Measurements from ENCODE around the gene SBNO1.

SBNO1 gene

GRCh38 chr12:123267991-123268843 is 96.4 kb downstream of the SBNO1 start:
- H3K36me3 ChIP-seq (ENCODE audit: insufficient read depth, low read length) = peaks cover 8% of the 10 kb centered on the region
- H3K9ac ChIP-seq (ENCODE audit: low read length) = no peak overlapping the region
- no peak overlapping the region for H3K27ac ChIP-seq (ENCODE audit: low read depth, low read length)
- no peaks in the 10 kb centered on the region for H3K9me3 ChIP-seq (ENCODE audit: low read length)
- H3K4me1 ChIP-seq (ENCODE audit: insufficient read depth, low read length) = peaks cover 31% of the 10 kb centered on the region
- H3K27me3 ChIP-seq (ENCODE audit: control insufficient read depth in 1 of 2, insufficient read depth in 2 of 2, low read length in 2 of 2) = no peaks in the 10 kb centered on the region
- no peak overlapping the region for H3K4me3 ChIP-seq (ENCODE audit: low read depth in 1 of 2, low read length in 2 of 2)

- H3K9ac ChIP-seq (ENCODE audit: low read length) = no peak overlapping the region
- H3K27me3 ChIP-seq (ENCODE audit: control insufficient read depth in 1 of 2, insufficient read depth in 2 of 2, low read length in 2 of 2) = no peaks in the 10 kb centered on the region
- no peaks in the 10 kb centered on the region for H3K9me3 ChIP-seq (ENCODE audit: low read length)
- no peak overlapping the region for H3K4me3 ChIP-seq (ENCODE audit: low read depth in 1 of 2, low read length in 2 of 2)
- H3K4me1 ChIP-seq (ENCODE audit: insufficient read depth, low read length) = peaks cover 30% of the 10 kb centered on the region
- peaks cover 8% of the 10 kb centered on the region for H3K36me3 ChIP-seq (ENCODE audit: insufficient read depth, low read length)
- H3K27ac ChIP-seq (ENCODE audit: low read depth, low read length) = no peak overlapping the region
Measured at GRCh38 chr12:123267335-123267920, 97.2 kb downstream of the SBNO1 start.

DNA sequence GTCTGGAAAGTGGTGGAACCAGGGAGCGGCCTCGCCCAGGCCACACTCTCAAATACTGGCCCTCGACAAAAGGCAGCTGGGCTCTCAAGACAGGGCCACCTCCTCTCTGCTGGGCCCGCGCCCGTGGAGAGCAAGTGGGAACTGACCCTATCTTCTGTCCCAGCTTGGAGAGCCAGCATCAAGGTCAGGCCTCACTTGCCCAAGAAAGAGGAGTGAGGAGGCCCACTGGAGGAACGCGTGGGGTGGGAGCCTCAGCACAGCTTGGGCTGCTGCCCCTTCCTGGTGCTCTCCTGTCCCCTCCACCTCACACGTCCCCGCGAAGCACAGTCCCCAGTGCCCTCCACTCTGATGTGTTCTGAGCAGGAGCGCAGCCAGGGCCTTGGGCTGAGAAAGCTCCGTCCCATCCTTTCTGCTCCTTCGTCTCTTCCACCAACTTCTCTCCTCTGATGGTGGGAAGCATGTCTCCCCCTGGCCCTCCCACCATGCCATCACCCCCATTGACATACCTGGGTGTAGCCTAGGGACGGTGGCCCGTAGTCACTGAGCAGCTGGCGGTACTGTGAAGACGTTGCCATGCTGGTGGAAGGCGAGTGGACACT is 97.9 kb downstream of the SBNO1 start:
- Histone ChIP-seq H3K36me3 (ENCODE audit: insufficient read depth, low read length) (peaks cover 12% of the 10 kb centered on the region), H3K9ac (ENCODE audit: low read length) (no peak overlapping the region), H3K27ac (ENCODE audit: low read depth, low read length) (no peak overlapping the region)

DNA sequence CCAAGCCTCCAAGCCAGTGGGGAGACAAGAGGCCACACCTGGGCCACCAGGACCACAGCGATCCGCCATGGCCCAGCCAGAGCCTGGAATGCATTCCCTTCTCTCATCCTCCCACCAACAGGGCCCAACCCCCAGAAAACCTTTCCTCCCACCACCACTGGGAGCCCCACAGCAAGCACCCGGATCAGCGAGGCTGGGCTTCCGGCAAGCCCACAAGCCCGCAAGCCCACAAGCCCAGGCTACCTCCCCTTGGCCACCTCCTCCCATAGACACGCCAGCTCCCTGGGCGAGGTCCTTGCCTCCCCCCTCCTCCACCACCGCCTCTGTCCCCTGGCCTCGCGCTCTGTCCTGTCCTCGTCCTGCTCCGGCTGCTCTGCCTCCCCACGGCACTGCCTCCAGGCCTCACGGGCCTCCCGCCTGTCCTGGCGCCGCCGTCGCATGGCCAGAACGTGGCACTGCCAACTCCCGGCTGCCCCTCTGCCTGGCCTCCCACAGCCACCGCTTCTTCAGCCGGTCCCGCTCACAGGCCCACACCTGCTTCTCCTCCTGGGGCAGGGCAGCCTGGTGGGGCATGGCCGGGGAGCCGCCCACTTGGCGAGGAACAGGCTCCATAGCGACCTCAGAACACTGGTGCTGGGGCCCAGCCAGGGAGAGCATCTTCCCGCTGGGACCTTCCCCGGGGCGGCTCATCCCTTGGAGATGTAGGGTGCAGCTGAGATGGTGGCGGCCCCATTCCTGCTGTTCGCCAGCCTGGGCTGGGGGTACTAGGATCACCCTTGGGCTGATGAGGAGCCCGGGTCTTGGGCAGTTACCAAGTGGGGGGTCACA is 98.6 kb downstream of the SBNO1 start:
- peaks cover 19% of the 10 kb centered on the region for H3K36me3 ChIP-seq (ENCODE audit: insufficient read depth, low read length)
- H3K27ac ChIP-seq (ENCODE audit: low read depth, low read length) = no peak overlapping the region
- no peaks in the 10 kb centered on the region for H3K9me3 ChIP-seq (ENCODE audit: low read length)
- H3K4me3 ChIP-seq (ENCODE audit: low read depth in 1 of 2, low read length in 2 of 2) = no peak overlapping the region
- H3K27me3 ChIP-seq (ENCODE audit: control insufficient read depth in 1 of 2, insufficient read depth in 2 of 2, low read length in 2 of 2) = no peaks in the 10 kb centered on the region
- no peak overlapping the region for H3K9ac ChIP-seq (ENCODE audit: low read length)
- peaks cover 26% of the 10 kb centered on the region for H3K4me1 ChIP-seq (ENCODE audit: insufficient read depth, low read length)

More for the DNA sequence above, 97.9 kb downstream of the SBNO1 start:
- H3K27me3 ChIP-seq (ENCODE audit: control insufficient read depth in 1 of 2, insufficient read depth in 2 of 2, low read length in 2 of 2) = no peaks in the 10 kb centered on the region
- peaks cover 26% of the 10 kb centered on the region for H3K4me1 ChIP-seq (ENCODE audit: insufficient read depth, low read length)
- no peaks in the 10 kb centered on the region for H3K9me3 ChIP-seq (ENCODE audit: low read length)
- no peak overlapping the region for H3K4me3 ChIP-seq (ENCODE audit: low read depth in 1 of 2, low read length in 2 of 2)

DNA sequence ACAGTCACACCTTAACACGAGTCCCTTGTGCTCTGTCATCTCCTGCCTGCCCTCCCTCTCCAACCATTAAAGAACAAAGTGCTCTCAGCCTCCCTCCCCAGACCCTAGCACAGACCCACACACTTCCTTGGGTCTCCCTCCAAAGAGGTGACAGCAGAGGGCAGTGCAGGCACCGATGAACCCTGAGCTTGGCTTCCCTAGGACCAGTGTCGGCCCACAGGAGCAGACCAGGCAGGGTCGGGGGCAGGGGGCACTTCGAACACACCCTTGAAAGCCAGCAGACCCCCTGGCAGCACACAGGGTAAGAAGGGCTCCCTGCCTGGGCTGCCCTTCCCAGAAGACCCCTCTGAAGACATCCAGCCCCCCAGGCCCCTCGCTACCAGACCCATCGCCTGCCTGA is 100.0 kb downstream of the SBNO1 start:
- Histone ChIP-seq H3K4me1 (ENCODE audit: insufficient read depth, low read length) (peaks cover 18% of the 10 kb centered on the region), H3K36me3 (ENCODE audit: insufficient read depth, low read length) (peaks cover 33% of the 10 kb centered on the region), H3K27me3 (ENCODE audit: control insufficient read depth in 1 of 2, insufficient read depth in 2 of 2, low read length in 2 of 2) (no peaks in the 10 kb centered on the region), H3K27ac (ENCODE audit: low read depth, low read length) (no peak overlapping the region), H3K9me3 (ENCODE audit: low read length) (no peaks in the 10 kb centered on the region), H3K9ac (ENCODE audit: low read length) (no peak overlapping the region), H3K4me3 (ENCODE audit: low read depth in 1 of 2, low read length in 2 of 2) (no peak overlapping the region)

DNA sequence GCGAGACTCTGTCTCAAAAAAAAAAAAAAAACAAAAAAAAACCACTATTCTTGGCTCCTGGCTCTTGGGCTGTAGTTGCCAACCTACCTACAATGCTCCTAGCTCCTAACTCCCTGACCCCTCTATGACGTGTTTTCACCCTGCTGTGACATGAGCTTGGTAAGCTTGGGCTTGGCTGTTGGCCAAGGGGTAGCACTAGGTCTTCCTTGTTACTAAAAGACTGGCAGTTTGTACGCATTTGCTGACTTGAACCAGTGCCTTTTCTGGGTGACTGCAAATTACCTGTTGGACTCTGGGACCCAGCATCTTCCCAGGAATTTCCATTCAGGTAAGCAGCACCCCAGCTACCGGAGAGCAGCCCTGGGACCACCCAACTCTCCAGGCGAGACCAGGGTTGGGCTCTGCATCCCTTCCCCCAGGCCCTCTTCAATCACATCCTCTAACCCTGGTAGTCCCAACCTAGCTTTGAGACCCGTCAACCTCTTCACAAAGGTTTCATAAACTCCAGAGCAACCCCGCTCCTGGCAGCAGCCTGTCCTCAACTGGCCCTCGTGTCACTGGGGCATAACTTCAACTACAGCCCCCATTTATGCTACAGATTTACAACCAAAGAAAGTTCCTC is 101.3 kb downstream of the SBNO1 start:
- Histone ChIP-seq H3K36me3 (ENCODE audit: insufficient read depth, low read length) (peaks cover 42% of the 10 kb centered on the region), H3K9me3 (ENCODE audit: low read length) (no peaks in the 10 kb centered on the region), H3K9ac (ENCODE audit: low read length) (no peak overlapping the region), H3K4me1 (ENCODE audit: insufficient read depth, low read length) (peaks cover 7% of the 10 kb centered on the region), H3K27me3 (ENCODE audit: control insufficient read depth in 1 of 2, insufficient read depth in 2 of 2, low read length in 2 of 2) (no peaks in the 10 kb centered on the region), H3K27ac (ENCODE audit: low read depth, low read length) (no peak overlapping the region), H3K4me3 (ENCODE audit: low read depth in 1 of 2, low read length in 2 of 2) (no peak overlapping the region)

- Histone ChIP-seq H3K27ac (ENCODE audit: low read depth, low read length) (no peak overlapping the region), H3K36me3 (ENCODE audit: insufficient read depth, low read length) (peaks cover 50% of the 10 kb centered on the region), H3K27me3 (ENCODE audit: control insufficient read depth in 1 of 2, insufficient read depth in 2 of 2, low read length in 2 of 2) (no peaks in the 10 kb centered on the region), H3K4me1 (ENCODE audit: insufficient read depth, low read length) (no peaks in the 10 kb centered on the region), H3K9ac (ENCODE audit: low read length) (no peak overlapping the region), H3K4me3 (ENCODE audit: low read depth in 1 of 2, low read length in 2 of 2) (no peak overlapping the region), H3K9me3 (ENCODE audit: low read length) (no peaks in the 10 kb centered on the region)
Measured at GRCh38 chr12:123261196-123261595, 103.5 kb downstream of the SBNO1 start.

- Histone ChIP-seq H3K4me3 (ENCODE audit: low read depth in 1 of 2, low read length in 2 of 2) (no peak overlapping the region), H3K27ac (ENCODE audit: low read depth, low read length) (no peak overlapping the region), H3K9me3 (ENCODE audit: low read length) (no peaks in the 10 kb centered on the region), H3K4me1 (ENCODE audit: insufficient read depth, low read length) (peaks cover 1% of the 10 kb centered on the region), H3K27me3 (ENCODE audit: control insufficient read depth in 1 of 2, insufficient read depth in 2 of 2, low read length in 2 of 2) (no peaks in the 10 kb centered on the region), H3K36me3 (ENCODE audit: insufficient read depth, low read length) (peaks cover 57% of the 10 kb centered on the region), H3K9ac (ENCODE audit: low read length) (no peak overlapping the region)
Measured at GRCh38 chr12:123260081-123260480, 104.6 kb downstream of the SBNO1 start.

DNA sequence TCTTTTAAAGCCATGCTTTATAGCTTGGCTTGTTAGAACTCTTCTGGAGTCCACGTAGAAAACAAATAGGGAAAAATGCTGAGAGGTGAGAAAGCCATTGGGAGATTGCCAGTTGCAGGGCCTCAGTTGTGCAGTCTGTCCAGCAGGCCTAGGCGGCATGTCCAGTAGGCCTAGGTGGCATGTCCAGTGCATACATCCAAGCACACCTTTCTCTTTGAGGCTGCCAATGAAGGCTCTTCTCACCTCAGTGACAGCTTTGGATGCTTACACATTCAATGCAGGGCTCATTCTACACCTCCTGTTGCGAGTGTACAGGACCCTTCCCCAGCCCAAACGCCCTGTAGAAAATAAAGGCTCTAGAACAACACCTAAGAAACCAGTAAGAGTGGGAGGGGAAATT is 106.1 kb downstream of the SBNO1 start:
- Histone ChIP-seq H3K4me3 (ENCODE audit: low read depth in 1 of 2, low read length in 2 of 2) (no peak overlapping the region), H3K27ac (ENCODE audit: low read depth, low read length) (no peak overlapping the region), H3K9me3 (ENCODE audit: low read length) (no peaks in the 10 kb centered on the region), H3K9ac (ENCODE audit: low read length) (no peak overlapping the region), H3K4me1 (ENCODE audit: insufficient read depth, low read length) (peaks cover 15% of the 10 kb centered on the region), H3K27me3 (ENCODE audit: control insufficient read depth in 1 of 2, insufficient read depth in 2 of 2, low read length in 2 of 2) (no peaks in the 10 kb centered on the region), H3K36me3 (ENCODE audit: insufficient read depth, low read length) (peaks cover 61% of the 10 kb centered on the region)

GRCh38 chr12:123254853-123255446 is 109.7 kb downstream of the SBNO1 start:
- peaks cover 27% of the 10 kb centered on the region for H3K4me1 ChIP-seq (ENCODE audit: insufficient read depth, low read length)
- H3K36me3 ChIP-seq (ENCODE audit: insufficient read depth, low read length) = peaks cover 39% of the 10 kb centered on the region
- H3K27ac ChIP-seq (ENCODE audit: low read depth, low read length) = no peak overlapping the region
- no peaks in the 10 kb centered on the region for H3K9me3 ChIP-seq (ENCODE audit: low read length)
- no peak overlapping the region for H3K4me3 ChIP-seq (ENCODE audit: low read depth in 1 of 2, low read length in 2 of 2)
- H3K9ac ChIP-seq (ENCODE audit: low read length) = no peak overlapping the region
- no peaks in the 10 kb centered on the region for H3K27me3 ChIP-seq (ENCODE audit: control insufficient read depth in 1 of 2, insufficient read depth in 2 of 2, low read length in 2 of 2)

All from muscle layer of colon (tissue), 2 donors.